CD14-positive monocyte (primary cell): Measurements from ENCODE around the gene SYNM. TPM values are rescaled to one million over a fixed set of nuclear protein-coding genes. Genes with fewer than 3 reads are reported as not detected.
A peak's percentile ranks its signal among the peaks of the same experiment; 100 is the strongest.

Experiments used
- DNase-seq, 3 donors: peaks; one replicate each; pipeline ENCODE4 v3.0.0-alpha.2; 2011 to 2022
- H2AFZ ChIP-seq: 2 replicates; pipeline ENCODE4 v1.6.0; 2012; ENCODE audit warnings: mild to moderate bottlenecking, low read depth, low read length, inconsistent platforms; ENCODE audit not compliant: insufficient read depth, poor library complexity, severe bottlenecking
- H3K27ac ChIP-seq, 2 donors: 1 replicate in 1 of 2; 2 replicates in 1 of 2; pipeline ENCODE4 v1.5.1; 2012 to 2013; ENCODE audit warnings: low read length in 2 of 2, control low read depth in 1 of 2, inconsistent platforms in 1 of 2, low read depth in 1 of 2, mild to moderate bottlenecking in 1 of 2
- H3K27me3 ChIP-seq, 2 donors: one replicate each; pipeline versions ENCODE4 v1.6.0 to v1.6.1; 2011 to 2013; ENCODE audit warnings: low read length in 2 of 2; ENCODE audit not compliant: control insufficient read depth in 2 of 2, insufficient read depth in 2 of 2
- H3K36me3 ChIP-seq, 2 donors: replicated peaks in 1 of 2; 1 replicate in 1 of 2; 2 replicates in 1 of 2; pipeline versions ENCODE4 v1.5.1 to v1.6.1; 2012 to 2013; ENCODE audit warnings: low read length in 2 of 2, control low read depth in 1 of 2, inconsistent platforms in 1 of 2, mild to moderate bottlenecking in 1 of 2; ENCODE audit not compliant: insufficient read depth in 2 of 2, control insufficient read depth in 1 of 2
- H3K4me1 ChIP-seq, 2 donors: 1 replicate in 1 of 2; 2 replicates in 1 of 2; pipeline versions ENCODE4 v1.5.1 to v1.6.1; 2012 to 2013; ENCODE audit warnings: low read length in 2 of 2, control low read depth in 1 of 2, inconsistent platforms in 1 of 2, mild to moderate bottlenecking in 1 of 2, moderate library complexity in 1 of 2; ENCODE audit not compliant: insufficient read depth in 2 of 2, control insufficient read depth in 1 of 2
- H3K4me2 ChIP-seq: replicated peaks from 2 replicates; pipeline ENCODE3; 2012; ENCODE audit warnings: low read length, moderate library complexity, mild to moderate bottlenecking; ENCODE audit not compliant: poor library complexity, severe bottlenecking; ENCODE audit errors: extremely low read depth
- H3K4me3 ChIP-seq, 3 experiments: fragments of 200-600 bp in 1 of 3; sonication (generic) in 1 of 3; replicated peaks in 1 of 3; 1 replicate in 2 of 3; 2 replicates in 1 of 3; pipeline ENCODE4 v1.5.1; 2011 to 2013; ENCODE audit warnings: low read length in 3 of 3, mild to moderate bottlenecking in 3 of 3, control low read depth in 2 of 3, low read depth in 2 of 3, inconsistent platforms in 1 of 3, moderate library complexity in 1 of 3
- H3K79me2 ChIP-seq: 2 replicates; pipeline ENCODE4 v1.6.0; 2012; ENCODE audit warnings: mild to moderate bottlenecking, control low read depth, inconsistent platforms, low read length, moderate library complexity; ENCODE audit not compliant: insufficient read depth
- H3K9ac ChIP-seq: 2 replicates; pipeline ENCODE4 v1.6.0; 2017; ENCODE audit warnings: low read length, mild to moderate bottlenecking; ENCODE audit not compliant: insufficient read depth, poor library complexity, severe bottlenecking
- H3K9me3 ChIP-seq, 2 donors: replicated peaks in 1 of 2; 1 replicate in 1 of 2; 2 replicates in 1 of 2; pipeline versions ENCODE4 v1.5.1 to v1.6.1; 2012 to 2013; ENCODE audit warnings: low read length in 2 of 2, control low read depth in 1 of 2; ENCODE audit not compliant: control insufficient read depth in 1 of 2, insufficient read depth in 1 of 2
- H4K20me1 ChIP-seq: 2 replicates; pipeline ENCODE4 v1.6.0; 2012; ENCODE audit warnings: mild to moderate bottlenecking, low read length, control low read depth, moderate library complexity; ENCODE audit not compliant: insufficient read depth
- H3K27ac Mint-ChIP-seq, 7 donors: one replicate each; pipeline ENCODE4 v1.8.0; 2020; ENCODE audit warnings: mild to moderate bottlenecking in 7 of 7, mixed read lengths in 7 of 7, moderate library complexity in 6 of 7, inconsistent platforms in 2 of 7
- H3K27me3 Mint-ChIP-seq, 3 donors: one replicate each; pipeline ENCODE4 v1.8.0; 2021 to 2022; ENCODE audit warnings: low read depth in 3 of 3, mild to moderate bottlenecking in 3 of 3, mixed read lengths in 3 of 3, moderate library complexity in 3 of 3, inconsistent platforms in 1 of 3
- H3K36me3 Mint-ChIP-seq, 2 donors: one replicate each; pipeline ENCODE4 v1.8.0; 2020; ENCODE audit warnings: mixed read lengths in 2 of 2, inconsistent platforms in 1 of 2, mild to moderate bottlenecking in 1 of 2
- H3K4me1 Mint-ChIP-seq: one replicate; pipeline ENCODE4 v1.8.0; 2020; ENCODE audit warnings: mild to moderate bottlenecking, mixed read lengths
- H3K4me3 Mint-ChIP-seq, 2 donors: one replicate each; pipeline ENCODE4 v1.8.0; 2020; ENCODE audit warnings: mild to moderate bottlenecking in 2 of 2, mixed read lengths in 2 of 2, moderate library complexity in 1 of 2
- H3K9me3 Mint-ChIP-seq, 7 donors: one replicate each; pipeline ENCODE4 v1.8.0; 2020 to 2022; ENCODE audit warnings: mixed read lengths in 7 of 7, mild to moderate bottlenecking in 6 of 7, moderate library complexity in 6 of 7, inconsistent platforms in 2 of 7
- WGBS: methylation state at CpG from one replicate; pipeline ENCODE4 v1.1.5; 2013; ENCODE audit warnings: missing lambda C conversion rate; ENCODE audit not compliant: insufficient coverage; 5-methylcytosine and 5-hydroxymethylcytosine counted together
- intact Hi-C, 2 donors: fragments of 100-400 bp; cut with micrococcal nuclease; formaldehyde crosslinking; loops; one replicate each; pipeline versions ENCODE4 v1.15.0 to v1.15.1; 2023
- polyA plus RNA-seq, 3 donors: library from polyadenylated mRNA; depleted of rRNA in 1 of 3; unstranded in 2 of 3; stranded (reverse) in 1 of 3; fragments of 300-500 nt in 2 of 3; fragments of >200 nt in 1 of 3; fragmentation: Illumina TruSeq in 2 of 3; gene quantifications; 1 replicate in 2 of 3; 2 replicates in 1 of 3; pipeline ENCODE4 v1.2.3, GENCODE V29; 2012 to 2021
- TF ChIP-seq, protein P1 (sequence below): fragments of 200-600 bp; IDR thresholded peaks from one replicate; pipeline ENCODE4 v1.8.0; 2022; ENCODE audit warnings: antibody characterized with exemption, mild to moderate bottlenecking

Gene SYNM
- polyA plus RNA-seq, 3 donors: 0.04 to 0.05 TPM; not detected in 1

DNA sequence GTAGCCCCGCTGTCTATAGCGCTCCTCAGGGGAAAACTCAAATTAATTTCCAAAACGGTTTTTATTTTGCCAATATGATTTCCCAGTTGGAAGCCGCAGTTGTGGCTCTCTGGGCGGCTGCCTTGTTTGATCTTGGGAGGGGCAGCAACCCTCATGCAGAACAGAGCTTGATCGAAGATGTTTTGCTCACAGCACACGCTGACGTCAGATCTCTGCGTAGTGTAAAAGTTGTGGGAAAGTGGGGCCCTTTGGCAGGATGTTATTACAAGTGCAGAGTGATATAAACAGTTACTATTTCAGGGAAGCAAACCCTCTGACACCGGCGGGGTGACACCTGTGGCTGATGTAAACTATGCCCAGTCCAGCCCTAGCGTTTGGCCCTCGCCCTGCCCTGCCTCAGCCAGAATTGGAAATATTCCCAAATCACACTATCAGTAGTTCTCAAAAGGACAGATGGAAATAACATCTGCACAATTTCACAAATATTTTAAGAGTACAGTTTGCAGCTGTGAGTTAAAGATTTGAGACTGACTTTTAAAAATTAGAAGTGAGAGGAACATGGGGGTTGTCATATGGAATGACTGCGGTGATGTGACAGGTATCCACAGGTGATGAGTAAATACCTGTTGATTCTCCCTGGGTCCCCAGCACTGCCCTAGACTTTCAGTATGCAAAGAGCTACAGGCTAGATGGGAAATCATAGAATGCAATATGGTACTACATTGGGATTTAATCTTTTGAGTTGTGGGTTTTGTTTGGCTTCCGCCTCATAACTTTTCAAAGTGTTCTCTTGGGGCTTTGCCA, 1.7 kb downstream of the SYNM start:
- Histone ChIP-seq H3K9me3 (peaks cover 0 to 9% of the 10 kb centered on the region in 2 donors), H3K27ac (no peak overlapping the region), H3K79me2 (no peaks in the 10 kb centered on the region), H4K20me1 (no peaks in the 10 kb centered on the region), H3K4me1 (peaks cover 5 to 18% of the 10 kb centered on the region in 2 donors), H3K4me2 (peak overlapping the region; percentile 72), H3K36me3 (no peaks in the 10 kb centered on the region), H2AFZ (no peak overlapping the region), H3K4me3 (peak overlapping the region in 1 of 3 experiments; percentile 69), H3K9ac (no peak overlapping the region), H3K27me3 (peaks cover 24 to 51% of the 10 kb centered on the region in 2 donors)
- Mint-ChIP-seq H3K9me3 (peaks cover 0 to 13% (median 2%) of the 10 kb centered on the region in 7 donors), H3K27me3 (peaks cover 49 to 61% (median 61%) of the 10 kb centered on the region in 3 donors), H3K4me1 (peaks cover 22% of the 10 kb centered on the region), H3K27ac (no peak overlapping the region), H3K36me3 (no peaks in the 10 kb centered on the region), H3K4me3 (peak overlapping the region; percentile 41 to 64)
- 79% methylated on average over 10 of the region's 15 CpGs for WGBS
- no peak for DNase-seq
- TF ChIP-seq, protein P1, sequence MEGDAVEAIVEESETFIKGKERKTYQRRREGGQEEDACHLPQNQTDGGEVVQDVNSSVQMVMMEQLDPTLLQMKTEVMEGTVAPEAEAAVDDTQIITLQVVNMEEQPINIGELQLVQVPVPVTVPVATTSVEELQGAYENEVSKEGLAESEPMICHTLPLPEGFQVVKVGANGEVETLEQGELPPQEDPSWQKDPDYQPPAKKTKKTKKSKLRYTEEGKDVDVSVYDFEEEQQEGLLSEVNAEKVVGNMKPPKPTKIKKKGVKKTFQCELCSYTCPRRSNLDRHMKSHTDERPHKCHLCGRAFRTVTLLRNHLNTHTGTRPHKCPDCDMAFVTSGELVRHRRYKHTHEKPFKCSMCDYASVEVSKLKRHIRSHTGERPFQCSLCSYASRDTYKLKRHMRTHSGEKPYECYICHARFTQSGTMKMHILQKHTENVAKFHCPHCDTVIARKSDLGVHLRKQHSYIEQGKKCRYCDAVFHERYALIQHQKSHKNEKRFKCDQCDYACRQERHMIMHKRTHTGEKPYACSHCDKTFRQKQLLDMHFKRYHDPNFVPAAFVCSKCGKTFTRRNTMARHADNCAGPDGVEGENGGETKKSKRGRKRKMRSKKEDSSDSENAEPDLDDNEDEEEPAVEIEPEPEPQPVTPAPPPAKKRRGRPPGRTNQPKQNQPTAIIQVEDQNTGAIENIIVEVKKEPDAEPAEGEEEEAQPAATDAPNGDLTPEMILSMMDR: no peak
- intact Hi-C loops: no loop called here

DNA sequence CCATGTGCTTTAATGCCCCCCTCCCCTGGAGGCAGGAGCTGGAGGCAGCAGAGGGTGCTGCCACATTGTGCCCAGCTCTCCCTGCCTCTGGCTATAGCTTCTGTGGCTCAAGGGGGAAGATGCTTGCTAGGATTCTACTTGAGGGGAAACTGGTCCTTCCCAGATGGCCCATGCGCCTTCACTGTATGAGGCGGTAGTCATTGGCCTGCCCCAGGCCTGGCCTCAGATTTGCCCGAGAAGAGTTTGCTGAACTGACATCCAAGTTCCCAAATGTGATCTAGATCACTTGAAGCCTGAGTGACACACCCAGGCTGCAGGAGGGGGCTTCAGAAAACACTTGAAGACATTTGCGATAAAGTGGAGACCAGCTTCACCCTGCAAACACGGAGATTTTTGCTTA, 4.1 kb downstream of the SYNM start:
- intact Hi-C loops: no loop called here
- TF ChIP-seq, protein P1: no peak
- Histone ChIP-seq H3K9me3 (peaks cover 0 to 9% of the 10 kb centered on the region in 2 donors), H3K36me3 (no peaks in the 10 kb centered on the region), H3K4me2 (no peak overlapping the region), H3K4me1 (peaks cover 5 to 18% of the 10 kb centered on the region in 2 donors), H4K20me1 (no peaks in the 10 kb centered on the region), H3K9ac (no peak overlapping the region), H3K79me2 (no peaks in the 10 kb centered on the region), H2AFZ (no peak overlapping the region), H3K4me3 (no peak overlapping the region), H3K27me3 (peaks cover 18 to 28% of the 10 kb centered on the region in 2 donors), H3K27ac (no peak overlapping the region)
- Mint-ChIP-seq H3K36me3 (no peaks in the 10 kb centered on the region), H3K27me3 (peaks cover 39 to 42% (median 40%) of the 10 kb centered on the region in 3 donors), H3K27ac (no peak overlapping the region), H3K4me1 (peaks cover 20% of the 10 kb centered on the region), H3K4me3 (no peak overlapping the region), H3K9me3 (peaks cover 0 to 13% (median 2%) of the 10 kb centered on the region in 7 donors)
- 100% methylated on average over 5 of the region's 5 CpGs for WGBS
- DNase-seq: no peak
